Thoracic aorta (tissue), 2 donors: Measurements from ENCODE around the gene PTDSS2. TPM values are rescaled to one million over a fixed set of nuclear protein-coding genes. Genes with fewer than 3 reads are reported as not detected.
"Not testable (repeated sequence)": the region's sequence is repeated elsewhere in the genome, so short reads cannot be mapped to it uniquely, and the experiment has no call there.

ENCODE experiments used
- ATAC-seq: fragments of 150-250 bp; one replicate; pipeline ENCODE4 v1.8.0; 2017; ENCODE audit warnings: low read depth; ENCODE audit not compliant: insufficient number of reproducible peaks, low FRiP score
- DNase-seq: peaks from one replicate; pipeline ENCODE4 v3.0.0-alpha.2; 2020; ENCODE audit warnings: low spot score
- H3K27ac ChIP-seq, 2 donors: fragments of 200-600 bp; sonication (generic); 1 replicate in 1 of 2; 2 replicates in 1 of 2; pipeline ENCODE4 v1.5.1; 2016; ENCODE audit warnings: mild to moderate bottlenecking in 2 of 2, moderate library complexity in 2 of 2
- H3K27me3 ChIP-seq: fragments of 200-600 bp; sonication (generic); replicated peaks from 2 replicates; pipeline ENCODE4 v1.6.0; 2016; ENCODE audit warnings: mild to moderate bottlenecking; ENCODE audit not compliant: insufficient read depth
- H3K36me3 ChIP-seq: fragments of 200-600 bp; sonication (generic); one replicate; pipeline ENCODE4 v1.5.1; 2016
- H3K4me1 ChIP-seq, 2 donors: fragments of 200-600 bp; sonication (generic); 1 replicate in 1 of 2; 2 replicates in 1 of 2; pipeline versions ENCODE4 v1.5.1 to v1.6.0; 2016; ENCODE audit warnings: low read depth in 2 of 2, mild to moderate bottlenecking in 1 of 2; ENCODE audit not compliant: control insufficient read depth in 1 of 2
- H3K4me3 ChIP-seq: fragments of 200-600 bp; sonication (generic); 2 replicates; pipeline ENCODE4 v1.5.1; 2016; ENCODE audit warnings: mild to moderate bottlenecking
- H3K9me3 ChIP-seq: fragments of 200-600 bp; sonication (generic); 2 replicates; pipeline ENCODE4 v1.5.1; 2016
- CTCF ChIP-seq: fragments of 200-600 bp; sonication (generic); IDR thresholded peaks from one replicate; pipeline ENCODE4 v1.5.1; 2019; ENCODE audit warnings: antibody characterized with exemption
- total RNA-seq, 2 donors: library from RNA; depleted of rRNA; stranded (reverse); fragments of >200 nt; gene quantifications; one replicate each; pipeline versions ENCODE4 v1.1.0 to v1.2.3, GENCODE V29; 2016

The PTDSS2 gene
- total RNA-seq, 2 donors from 2014 or later, result 34.0 to 34.7 TPM

GRCh38 chr11:408154-409007, 41.7 kb upstream of the PTDSS2 start:
- H3K27ac ChIP-seq, result no peak overlapping the region
- TF ChIP-seq CTCF, result no peak
- no peaks in the 10 kb centered on the region for H3K9me3 ChIP-seq
- H3K4me1 ChIP-seq, result peaks cover 6 to 13% of the 10 kb centered on the region in 2 donors
- no peak for ATAC-seq
- no peak overlapping the region for H3K4me3 ChIP-seq
- no peak for DNase-seq
- no peaks in the 10 kb centered on the region for H3K36me3 ChIP-seq
- no peaks in the 10 kb centered on the region for H3K27me3 ChIP-seq

- ATAC-seq (no peak), DNase-seq (no peak)
- Histone ChIP-seq H3K4me1 (peaks cover 6 to 13% of the 10 kb centered on the region in 2 donors), H3K4me3 (no peak overlapping the region), H3K36me3 (no peaks in the 10 kb centered on the region), H3K27ac (no peak overlapping the region), H3K27me3 (no peaks in the 10 kb centered on the region), H3K9me3 (no peaks in the 10 kb centered on the region)
- TF ChIP-seq CTCF, result no peak
Observed at GRCh38 chr11:409008-409599, 41.0 kb upstream of the PTDSS2 start.

GRCh38 chr11:409600-410483, 40.2 kb upstream of the PTDSS2 start:
- Histone ChIP-seq H3K36me3 (no peaks in the 10 kb centered on the region), H3K4me1 (peaks cover 6 to 13% of the 10 kb centered on the region in 2 donors), H3K9me3 (no peaks in the 10 kb centered on the region), H3K27ac (no peak overlapping the region), H3K27me3 (no peaks in the 10 kb centered on the region), H3K4me3 (no peak overlapping the region)
- TF ChIP-seq CTCF, result no peak
- no peak for ATAC-seq
- no peak for DNase-seq

GRCh38 chr11:410711-411110, 39.4 kb upstream of the PTDSS2 start:
- not testable (repeated sequence) for H3K36me3 ChIP-seq, H3K4me3 ChIP-seq, H3K27me3 ChIP-seq, ATAC-seq, H3K27ac ChIP-seq, DNase-seq, H3K9me3 ChIP-seq
- peaks cover 6 to 11% of the 10 kb centered on the region in 2 donors for H3K4me1 ChIP-seq

GRCh38 chr11:411520-411919, 38.6 kb upstream of the PTDSS2 start:
- DNase-seq, H3K36me3 ChIP-seq, H3K4me3 ChIP-seq, H3K9me3 ChIP-seq, H3K27ac ChIP-seq, H3K27me3 ChIP-seq, H3K4me1 ChIP-seq, ATAC-seq: not testable (repeated sequence)
